ENCODE results near the gene CLIC6.

CLIC6 gene

DNA sequence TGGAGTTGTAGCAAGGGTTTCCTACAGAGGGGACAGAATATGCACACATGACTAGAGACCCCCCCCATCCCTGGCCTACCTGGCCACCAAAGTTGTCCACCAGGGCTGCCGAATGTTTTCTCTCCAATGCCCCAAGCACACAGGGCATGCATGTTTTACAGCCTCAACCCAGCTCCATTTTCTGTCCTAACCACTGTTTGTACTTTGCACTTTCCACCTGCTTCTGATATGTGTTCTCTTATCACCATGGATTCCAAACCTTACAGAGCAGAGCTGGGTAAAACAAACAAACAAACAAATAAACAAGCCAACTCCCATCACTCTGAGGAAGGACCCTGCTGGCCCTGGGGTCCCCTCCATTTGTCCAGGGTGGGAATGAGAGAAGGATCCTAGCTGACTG is 27.3 kb downstream of the CLIC6 start:
- no peak overlapping the region for H3K9ac ChIP-seq (ENCODE audit: low read length)
- no peak overlapping the region for H2BK12ac ChIP-seq (ENCODE audit: low read length in 2 of 2)
- H3K23ac ChIP-seq (ENCODE audit: low read length in 2 of 2): no peak overlapping the region
- H4K91ac ChIP-seq (ENCODE audit: low read length): no peak overlapping the region
- no peaks in the 10 kb centered on the region for H3K9me3 ChIP-seq (ENCODE audit: control insufficient read depth, low read length)
- H2BK15ac ChIP-seq (ENCODE audit: low read depth, poor library complexity, severe bottlenecking): no peak overlapping the region
- H2BK120ac ChIP-seq (ENCODE audit: low read depth, low read length): no peak overlapping the region
- no peak overlapping the region for H3K4me2 ChIP-seq (ENCODE audit: low read length, poor library complexity, severe bottlenecking)
- H3K4ac ChIP-seq (ENCODE audit: low read depth in 1 of 2, low read length in 2 of 2): no peak overlapping the region
- H3K27me3 ChIP-seq (ENCODE audit: control insufficient read depth in 1 of 2, insufficient read depth in 1 of 2, low read length in 2 of 2): peaks cover 0 to 16% of the 10 kb centered on the region in 2 experiments
- 100% methylated on average over 1 of the region's 1 CpG for WGBS
- no peak overlapping the region for H3K27ac ChIP-seq (ENCODE audit: low read length, poor library complexity, severe bottlenecking)
- no peak overlapping the region for H3K18ac ChIP-seq (ENCODE audit: low read depth in 1 of 2, low read length in 2 of 2)
- DNase-seq: no peak
- no peaks in the 10 kb centered on the region for H3K4me1 ChIP-seq (ENCODE audit: control insufficient read depth, insufficient read depth, low read depth, low read length)
- no peak overlapping the region for H2AK5ac ChIP-seq (ENCODE audit: low read length, severe bottlenecking)
- H3K36me3 ChIP-seq (ENCODE audit: control insufficient read depth in 1 of 2, insufficient read depth in 2 of 2, low read depth in 1 of 2, low read length in 2 of 2): no peaks in the 10 kb centered on the region
- no peak overlapping the region for H4K8ac ChIP-seq (ENCODE audit: low read length)
- H3K79me1 ChIP-seq (replicated peaks; ENCODE audit: low read length, poor library complexity, severe bottlenecking): no peaks in the 10 kb centered on the region
- H2AFZ ChIP-seq (ENCODE audit: low read depth, low read length): no peak overlapping the region
- no peak overlapping the region for H3K14ac ChIP-seq (ENCODE audit: low read length in 2 of 2)
- H2BK5ac ChIP-seq (ENCODE audit: low read depth, low read length, poor library complexity, severe bottlenecking): no peak overlapping the region
- H3K4me3 ChIP-seq (ENCODE audit: insufficient read depth in 1 of 2, low read depth in 1 of 2, low read length in 2 of 2): no peak overlapping the region

DNA sequence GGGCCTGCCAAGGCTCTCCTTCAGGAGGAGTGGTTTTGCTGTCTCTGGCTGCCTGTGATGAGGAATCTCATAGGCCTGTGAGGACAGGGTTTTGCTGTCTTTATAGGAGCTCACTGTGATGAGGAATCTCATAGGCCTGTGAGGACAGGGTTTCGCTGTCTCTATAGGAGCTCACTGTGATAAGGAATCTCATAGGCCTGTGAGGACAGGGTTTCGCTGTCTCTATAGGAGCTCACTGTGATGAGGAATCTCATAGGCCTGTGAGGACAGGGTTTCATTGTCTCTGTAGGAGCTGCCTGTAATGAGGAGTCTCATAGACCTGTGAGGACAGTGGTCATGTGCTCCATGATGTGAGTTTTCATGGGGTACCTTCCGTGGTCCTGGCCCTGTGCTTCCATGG is 29.0 kb downstream of the CLIC6 start:
- Histone ChIP-seq H4K8ac (ENCODE audit: low read length) (no peak overlapping the region), H3K23ac (ENCODE audit: low read length in 2 of 2) (no peak overlapping the region), H3K9ac (ENCODE audit: low read length) (no peak overlapping the region), H3K79me1 (replicated peaks; ENCODE audit: low read length, poor library complexity, severe bottlenecking) (no peaks in the 10 kb centered on the region), H2AK5ac (ENCODE audit: low read length, severe bottlenecking) (no peak overlapping the region), H3K27ac (ENCODE audit: low read length, poor library complexity, severe bottlenecking) (no peak overlapping the region), H3K9me3 (ENCODE audit: control insufficient read depth, low read length) (no peaks in the 10 kb centered on the region), H3K4me2 (ENCODE audit: low read length, poor library complexity, severe bottlenecking) (no peak overlapping the region), H2BK120ac (ENCODE audit: low read depth, low read length) (no peak overlapping the region), H3K36me3 (ENCODE audit: control insufficient read depth in 1 of 2, insufficient read depth in 2 of 2, low read depth in 1 of 2, low read length in 2 of 2) (no peaks in the 10 kb centered on the region), H3K18ac (ENCODE audit: low read depth in 1 of 2, low read length in 2 of 2) (no peak overlapping the region), H2AFZ (ENCODE audit: low read depth, low read length) (no peak overlapping the region), H2BK12ac (ENCODE audit: low read length in 2 of 2) (no peak overlapping the region), H3K4ac (ENCODE audit: low read depth in 1 of 2, low read length in 2 of 2) (no peak overlapping the region), H3K27me3 (ENCODE audit: control insufficient read depth in 1 of 2, insufficient read depth in 1 of 2, low read length in 2 of 2) (peaks cover 0 to 7% of the 10 kb centered on the region in 2 experiments), H3K4me3 (ENCODE audit: insufficient read depth in 1 of 2, low read depth in 1 of 2, low read length in 2 of 2) (no peak overlapping the region), H4K91ac (ENCODE audit: low read length) (no peak overlapping the region), H2BK5ac (ENCODE audit: low read depth, low read length, poor library complexity, severe bottlenecking) (no peak overlapping the region), H3K14ac (ENCODE audit: low read length in 2 of 2) (no peak overlapping the region), H3K4me1 (ENCODE audit: control insufficient read depth, insufficient read depth, low read depth, low read length) (peaks cover 2% of the 10 kb centered on the region), H2BK15ac (ENCODE audit: low read depth, poor library complexity, severe bottlenecking) (no peak overlapping the region)
- WGBS: 87% methylated on average over 3 of the region's 3 CpGs
- no peak for DNase-seq

DNA sequence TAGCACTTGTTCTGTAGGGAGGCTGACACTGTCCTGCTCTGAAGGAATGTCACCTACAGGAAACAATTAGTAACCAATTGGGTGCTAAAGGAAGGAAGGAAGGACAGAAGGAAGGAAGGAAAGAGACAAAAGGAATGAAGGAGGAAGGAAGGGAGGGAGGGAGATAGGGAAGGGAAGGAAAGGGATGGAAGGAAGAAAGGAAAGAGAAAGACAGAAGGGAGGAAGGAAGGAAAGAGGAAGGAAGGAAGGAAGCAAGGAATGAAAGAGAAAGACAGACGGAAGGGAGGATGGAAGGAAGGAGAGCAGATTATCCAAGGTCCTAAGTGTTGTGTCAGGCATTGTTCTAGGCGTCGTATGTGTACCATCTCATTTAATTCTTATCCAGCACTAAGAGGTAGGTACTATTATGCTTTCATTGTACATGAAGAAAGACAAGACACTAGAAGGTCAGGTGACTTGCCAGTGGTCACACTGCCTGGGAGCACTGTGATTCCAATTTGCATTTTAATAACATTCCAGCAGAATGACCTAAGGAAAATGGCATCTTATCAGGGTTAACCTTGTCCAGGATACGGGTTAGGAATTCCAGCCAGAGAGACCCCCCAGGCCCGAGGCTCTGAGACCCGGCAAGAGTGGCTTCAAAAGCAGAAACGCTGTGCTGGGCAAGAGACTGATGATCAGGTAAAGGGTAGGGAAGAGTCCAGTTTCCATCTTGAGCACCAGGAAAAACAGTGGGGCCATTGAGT is 29.6 kb downstream of the CLIC6 start:
- no peak for DNase-seq
- no peak overlapping the region for H2BK120ac ChIP-seq (ENCODE audit: low read depth, low read length)
- H3K36me3 ChIP-seq (ENCODE audit: control insufficient read depth in 1 of 2, insufficient read depth in 2 of 2, low read depth in 1 of 2, low read length in 2 of 2): no peaks in the 10 kb centered on the region
- no peaks in the 10 kb centered on the region for H3K79me1 ChIP-seq (replicated peaks; ENCODE audit: low read length, poor library complexity, severe bottlenecking)
- no peak overlapping the region for H2AFZ ChIP-seq (ENCODE audit: low read depth, low read length)
- no peak overlapping the region for H3K23ac ChIP-seq (ENCODE audit: low read length in 2 of 2)
- peaks cover 0 to 5% of the 10 kb centered on the region in 2 experiments for H3K27me3 ChIP-seq (ENCODE audit: control insufficient read depth in 1 of 2, insufficient read depth in 1 of 2, low read length in 2 of 2)
- H2AK5ac ChIP-seq (ENCODE audit: low read length, severe bottlenecking): no peak overlapping the region
- H3K27ac ChIP-seq (ENCODE audit: low read length, poor library complexity, severe bottlenecking): no peak overlapping the region
- H2BK5ac ChIP-seq (ENCODE audit: low read depth, low read length, poor library complexity, severe bottlenecking): no peak overlapping the region
- H4K8ac ChIP-seq (ENCODE audit: low read length): no peak overlapping the region
- 77% methylated on average over 5 of the region's 7 CpGs for WGBS
- H3K9ac ChIP-seq (ENCODE audit: low read length): no peak overlapping the region
- no peak overlapping the region for H3K4me3 ChIP-seq (ENCODE audit: insufficient read depth in 1 of 2, low read depth in 1 of 2, low read length in 2 of 2)
- H2BK15ac ChIP-seq (ENCODE audit: low read depth, poor library complexity, severe bottlenecking): no peak overlapping the region
- no peak overlapping the region for H3K4me2 ChIP-seq (ENCODE audit: low read length, poor library complexity, severe bottlenecking)
- no peak overlapping the region for H2BK12ac ChIP-seq (ENCODE audit: low read length in 2 of 2)
- no peak overlapping the region for H3K14ac ChIP-seq (ENCODE audit: low read length in 2 of 2)
- no peaks in the 10 kb centered on the region for H3K9me3 ChIP-seq (ENCODE audit: control insufficient read depth, low read length)
- H3K4me1 ChIP-seq (ENCODE audit: control insufficient read depth, insufficient read depth, low read depth, low read length): peaks cover 2% of the 10 kb centered on the region
- H3K18ac ChIP-seq (ENCODE audit: low read depth in 1 of 2, low read length in 2 of 2): no peak overlapping the region
- H4K91ac ChIP-seq (ENCODE audit: low read length): no peak overlapping the region
- no peak overlapping the region for H3K4ac ChIP-seq (ENCODE audit: low read depth in 1 of 2, low read length in 2 of 2)

DNA sequence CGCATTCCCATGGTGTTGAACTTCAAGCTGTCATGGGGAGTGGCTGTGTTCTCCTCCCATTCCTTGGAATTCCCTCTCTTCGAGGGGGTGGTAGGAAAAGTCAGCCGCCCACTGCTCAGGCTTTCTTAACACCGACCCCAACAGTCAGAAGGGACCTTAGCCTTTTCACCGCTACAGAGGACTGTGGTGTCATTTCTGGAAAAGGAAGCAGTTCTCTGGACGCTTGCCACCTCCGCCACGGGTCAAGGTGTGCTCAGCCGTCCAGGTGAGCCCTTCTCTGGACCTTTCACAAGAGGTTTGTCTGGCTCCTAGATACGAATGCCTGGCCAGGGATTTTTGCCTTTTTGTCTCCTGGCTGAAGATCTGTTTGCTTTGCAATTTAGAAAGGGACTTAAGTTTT is 31.8 kb downstream of the CLIC6 start:
- H2BK120ac ChIP-seq (ENCODE audit: low read depth, low read length): no peak overlapping the region
- no peak overlapping the region for H2BK5ac ChIP-seq (ENCODE audit: low read depth, low read length, poor library complexity, severe bottlenecking)
- no peak overlapping the region for H2BK12ac ChIP-seq (ENCODE audit: low read length in 2 of 2)
- no peaks in the 10 kb centered on the region for H3K79me1 ChIP-seq (replicated peaks; ENCODE audit: low read length, poor library complexity, severe bottlenecking)
- no peak overlapping the region for H2AFZ ChIP-seq (ENCODE audit: low read depth, low read length)
- no peak overlapping the region for H4K91ac ChIP-seq (ENCODE audit: low read length)
- no peak overlapping the region for H3K4me2 ChIP-seq (ENCODE audit: low read length, poor library complexity, severe bottlenecking)
- WGBS: 92% methylated on average over 10 of the region's 10 CpGs
- H3K14ac ChIP-seq (ENCODE audit: low read length in 2 of 2): no peak overlapping the region
- H3K27ac ChIP-seq (ENCODE audit: low read length, poor library complexity, severe bottlenecking): no peak overlapping the region
- no peak overlapping the region for H3K18ac ChIP-seq (ENCODE audit: low read depth in 1 of 2, low read length in 2 of 2)
- no peak overlapping the region for H3K4ac ChIP-seq (ENCODE audit: low read depth in 1 of 2, low read length in 2 of 2)
- no peak overlapping the region for H2BK15ac ChIP-seq (ENCODE audit: low read depth, poor library complexity, severe bottlenecking)
- no peak overlapping the region for H2AK5ac ChIP-seq (ENCODE audit: low read length, severe bottlenecking)
- H3K36me3 ChIP-seq (ENCODE audit: control insufficient read depth in 1 of 2, insufficient read depth in 2 of 2, low read depth in 1 of 2, low read length in 2 of 2): no peaks in the 10 kb centered on the region
- H3K9ac ChIP-seq (ENCODE audit: low read length): no peak overlapping the region
- H4K8ac ChIP-seq (ENCODE audit: low read length): no peak overlapping the region
- H3K27me3 ChIP-seq (ENCODE audit: control insufficient read depth in 1 of 2, insufficient read depth in 1 of 2, low read length in 2 of 2): peaks cover 0 to 27% of the 10 kb centered on the region in 2 experiments
- DNase-seq: no peak
- H3K4me3 ChIP-seq (ENCODE audit: insufficient read depth in 1 of 2, low read depth in 1 of 2, low read length in 2 of 2): no peak overlapping the region
- H3K23ac ChIP-seq (ENCODE audit: low read length in 2 of 2): no peak overlapping the region
- peaks cover 2% of the 10 kb centered on the region for H3K4me1 ChIP-seq (ENCODE audit: control insufficient read depth, insufficient read depth, low read depth, low read length)
- no peaks in the 10 kb centered on the region for H3K9me3 ChIP-seq (ENCODE audit: control insufficient read depth, low read length)
